ENCODE data around the gene RANBP3L.
A peak's percentile ranks its signal among the peaks of the same experiment; 100 is the strongest.
"Not testable (repeated sequence)": the region's sequence is repeated elsewhere in the genome, so short reads cannot be mapped to it uniquely, and the experiment has no call there.

RANBP3L gene, protein sequence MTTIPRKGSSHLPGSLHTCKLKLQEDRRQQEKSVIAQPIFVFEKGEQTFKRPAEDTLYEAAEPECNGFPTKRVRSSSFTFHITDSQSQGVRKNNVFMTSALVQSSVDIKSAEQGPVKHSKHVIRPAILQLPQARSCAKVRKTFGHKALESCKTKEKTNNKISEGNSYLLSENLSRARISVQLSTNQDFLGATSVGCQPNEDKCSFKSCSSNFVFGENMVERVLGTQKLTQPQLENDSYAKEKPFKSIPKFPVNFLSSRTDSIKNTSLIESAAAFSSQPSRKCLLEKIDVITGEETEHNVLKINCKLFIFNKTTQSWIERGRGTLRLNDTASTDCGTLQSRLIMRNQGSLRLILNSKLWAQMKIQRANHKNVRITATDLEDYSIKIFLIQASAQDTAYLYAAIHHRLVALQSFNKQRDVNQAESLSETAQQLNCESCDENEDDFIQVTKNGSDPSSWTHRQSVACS

DNA sequence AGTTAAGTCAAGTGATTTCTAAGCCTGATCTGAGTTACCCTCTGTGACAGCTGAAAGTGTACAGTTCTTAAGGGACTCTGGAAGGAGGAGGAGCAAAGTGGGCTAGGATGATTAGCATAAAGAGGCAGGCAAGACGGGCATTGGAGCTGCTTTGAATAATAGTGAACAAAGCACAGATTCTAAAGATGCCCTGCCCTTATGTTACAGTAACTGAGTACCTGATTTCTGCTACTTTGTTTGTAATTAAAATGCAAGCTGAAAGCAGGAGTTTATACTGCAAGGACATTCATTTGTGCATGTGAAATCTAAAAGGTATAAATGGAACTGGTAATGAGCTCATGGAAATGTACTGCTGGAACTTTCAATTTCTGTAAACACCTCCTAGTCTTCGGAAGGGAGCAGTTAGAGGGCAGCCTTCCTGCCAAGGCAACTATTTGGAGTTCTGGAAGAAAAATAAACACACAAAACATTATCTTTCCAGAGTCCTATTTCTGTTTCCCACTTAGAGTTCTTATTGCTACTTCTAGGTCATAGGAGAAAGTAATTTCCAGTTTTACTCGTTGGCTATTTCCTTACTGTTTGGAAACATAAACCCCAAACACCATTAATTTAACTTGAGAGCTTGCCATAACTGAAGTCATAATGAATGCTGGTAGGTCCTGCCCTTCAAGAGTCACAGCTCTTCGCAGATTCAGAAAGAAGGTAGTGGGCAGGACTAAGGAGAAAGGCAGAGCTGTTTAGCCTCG lies at the start of gene RANBP3L:
Gene RANBP3L, minus strand, starts transcription at position 45 of the 746 bp plus-strand sequence. CDS start 486 bp downstream, outside the sequence.
- no peak for DNase-seq

DNA sequence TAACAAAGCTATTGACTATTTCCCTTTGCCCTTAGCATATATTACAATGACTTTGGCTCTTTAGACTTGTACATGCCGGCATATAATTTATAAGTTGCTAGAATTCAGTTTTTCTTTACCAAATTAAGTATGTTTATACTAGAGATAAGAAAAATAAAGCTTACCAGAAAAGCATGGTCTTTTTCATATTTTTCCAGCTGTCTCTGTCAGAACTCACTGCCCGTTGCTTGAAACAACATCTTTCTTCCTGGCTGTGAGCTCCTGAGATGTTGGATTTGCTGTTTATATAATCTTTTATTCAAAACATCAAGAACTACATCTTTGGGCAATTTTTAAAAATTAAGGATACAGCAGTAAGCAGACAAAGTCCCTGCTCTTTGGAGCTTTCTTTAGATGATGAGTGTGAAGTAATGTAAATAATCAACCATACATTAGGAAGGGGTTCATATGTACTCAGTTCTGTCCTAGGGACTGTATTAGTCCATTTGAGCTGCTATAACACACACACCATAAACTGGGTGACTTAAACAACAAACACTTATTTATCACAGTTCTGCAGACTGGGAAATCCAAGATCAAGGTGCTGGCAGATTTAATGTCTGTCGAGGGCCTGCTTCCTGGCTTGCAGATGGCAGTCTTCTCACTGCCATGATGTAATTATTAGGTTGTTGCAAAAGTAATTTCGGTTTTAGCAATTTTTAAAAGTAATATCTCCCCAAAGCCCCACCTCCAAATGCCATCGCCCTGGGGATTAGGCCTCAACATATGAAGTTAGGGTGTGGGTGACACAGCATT lies 45.4 kb upstream of the RANBP3L start:
- DNase-seq: no peak

DNA sequence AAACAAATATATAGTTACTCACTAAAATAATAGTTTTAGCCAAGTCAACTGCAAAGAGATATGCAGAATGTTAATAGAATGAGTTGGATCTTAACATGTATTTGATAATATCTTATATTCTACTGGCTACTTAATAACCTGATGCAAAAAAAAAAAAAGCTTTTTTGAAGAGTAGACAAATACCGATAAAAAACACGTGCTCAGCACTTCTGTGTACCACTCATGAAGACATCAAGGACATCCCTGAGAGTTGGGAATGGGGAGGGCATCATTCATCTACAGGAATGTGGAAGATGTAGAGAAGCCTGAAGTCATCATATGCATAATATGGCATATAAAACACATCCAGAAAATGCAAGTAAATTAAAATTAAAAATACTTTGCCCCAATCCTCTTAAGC lies 43.2 kb upstream of the RANBP3L start:
- no peak for DNase-seq

DNA sequence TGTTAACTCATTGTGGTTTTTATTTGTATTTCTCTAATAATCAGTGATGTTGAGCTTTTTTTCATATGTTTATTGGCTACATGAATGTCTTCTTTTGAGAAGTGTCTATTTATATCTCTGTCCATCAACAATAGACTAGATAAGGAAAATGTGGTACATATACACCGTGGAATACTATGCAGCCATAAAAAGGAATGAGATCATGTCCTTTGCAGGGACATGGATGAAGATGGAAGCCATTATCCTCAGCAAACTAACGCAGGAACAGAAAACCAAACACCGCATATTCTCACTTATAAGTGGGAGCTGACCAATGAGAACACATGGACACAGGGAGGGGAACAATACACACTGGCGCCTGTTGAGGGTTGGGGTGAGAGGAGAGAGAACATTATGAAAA lies 40.0 kb upstream of the RANBP3L start:
- DNase-seq: not testable (repeated sequence)

DNA sequence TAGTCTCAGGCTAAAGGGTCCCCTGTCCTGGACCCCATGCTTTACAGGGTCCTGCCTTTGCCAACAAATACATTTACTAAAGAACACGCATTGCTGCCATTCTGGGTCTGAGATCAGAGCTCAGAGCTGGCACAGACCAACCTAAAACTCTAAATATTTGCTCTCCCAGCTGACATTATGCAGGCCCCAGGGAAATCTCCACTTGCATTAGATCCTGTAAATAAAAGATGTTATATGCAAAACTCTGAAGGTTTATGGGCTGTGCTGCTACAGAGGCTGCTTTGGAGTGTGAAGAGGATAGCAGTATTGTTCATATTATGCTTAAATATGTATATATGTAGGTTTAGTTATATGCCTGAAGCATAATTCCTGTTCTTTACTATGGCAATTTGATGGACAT lies 35.9 kb upstream of the RANBP3L start:
- DNase-seq: no peak

DNA sequence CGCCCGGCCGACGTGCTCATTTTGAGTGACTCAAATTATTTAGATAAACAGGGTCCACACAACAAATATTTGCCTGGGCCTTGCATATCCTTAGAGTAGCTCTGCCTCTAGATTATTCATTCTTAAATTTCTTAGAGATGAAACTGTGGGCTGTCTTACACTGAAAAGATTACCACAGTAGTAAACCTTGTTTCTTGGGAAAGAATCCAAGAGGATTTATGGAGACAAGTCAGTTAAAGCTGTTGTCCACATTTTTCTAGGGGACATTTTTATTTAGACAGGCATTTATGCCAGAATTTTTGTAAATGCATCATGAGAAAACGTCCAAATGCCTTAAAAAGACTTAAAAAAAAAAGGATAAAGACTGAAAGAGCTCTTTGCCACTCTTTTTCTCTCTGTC lies 32.6 kb upstream of the RANBP3L start:
- no peak for DNase-seq

DNA sequence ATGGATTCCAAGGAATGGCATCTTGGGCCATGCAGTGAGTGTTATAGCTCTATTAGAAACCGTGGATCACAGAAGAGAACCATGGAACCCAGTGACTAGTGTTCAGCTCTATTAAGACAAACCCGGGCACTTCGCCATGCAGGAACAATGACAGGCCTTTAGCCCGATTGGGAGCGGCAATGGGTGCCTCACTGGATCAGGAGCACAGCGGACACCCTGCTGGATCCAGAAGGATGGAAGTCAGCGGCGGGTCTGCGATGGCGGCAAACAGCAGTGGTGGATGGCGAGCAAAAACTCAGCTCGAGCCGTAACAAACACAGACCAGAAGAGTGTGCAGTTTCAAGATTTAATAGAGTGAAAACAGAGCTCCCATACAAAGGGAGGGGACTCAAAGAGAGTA lies 31.0 kb upstream of the RANBP3L start:
- DNase-seq: not testable (repeated sequence)

DNA sequence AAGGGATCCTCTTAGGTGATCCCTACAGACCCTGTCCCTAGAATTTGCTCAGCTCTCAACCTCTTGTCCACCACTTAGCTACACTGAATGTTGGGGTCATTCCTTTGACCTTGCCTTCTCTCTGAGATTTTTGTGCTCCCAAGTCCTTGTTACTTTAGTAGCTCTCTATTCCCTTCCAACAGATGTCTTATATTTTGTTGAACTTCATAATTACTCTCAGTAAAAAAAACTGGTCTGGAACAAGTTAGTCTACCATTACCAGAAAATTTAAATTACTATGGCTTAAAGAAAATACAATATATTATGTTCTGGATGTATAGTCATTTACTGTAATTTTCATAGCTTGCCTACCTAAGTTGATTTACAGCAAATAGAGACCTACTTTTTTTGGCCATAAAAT lies 23.5 kb upstream of the RANBP3L start:
- no peak for DNase-seq

DNA sequence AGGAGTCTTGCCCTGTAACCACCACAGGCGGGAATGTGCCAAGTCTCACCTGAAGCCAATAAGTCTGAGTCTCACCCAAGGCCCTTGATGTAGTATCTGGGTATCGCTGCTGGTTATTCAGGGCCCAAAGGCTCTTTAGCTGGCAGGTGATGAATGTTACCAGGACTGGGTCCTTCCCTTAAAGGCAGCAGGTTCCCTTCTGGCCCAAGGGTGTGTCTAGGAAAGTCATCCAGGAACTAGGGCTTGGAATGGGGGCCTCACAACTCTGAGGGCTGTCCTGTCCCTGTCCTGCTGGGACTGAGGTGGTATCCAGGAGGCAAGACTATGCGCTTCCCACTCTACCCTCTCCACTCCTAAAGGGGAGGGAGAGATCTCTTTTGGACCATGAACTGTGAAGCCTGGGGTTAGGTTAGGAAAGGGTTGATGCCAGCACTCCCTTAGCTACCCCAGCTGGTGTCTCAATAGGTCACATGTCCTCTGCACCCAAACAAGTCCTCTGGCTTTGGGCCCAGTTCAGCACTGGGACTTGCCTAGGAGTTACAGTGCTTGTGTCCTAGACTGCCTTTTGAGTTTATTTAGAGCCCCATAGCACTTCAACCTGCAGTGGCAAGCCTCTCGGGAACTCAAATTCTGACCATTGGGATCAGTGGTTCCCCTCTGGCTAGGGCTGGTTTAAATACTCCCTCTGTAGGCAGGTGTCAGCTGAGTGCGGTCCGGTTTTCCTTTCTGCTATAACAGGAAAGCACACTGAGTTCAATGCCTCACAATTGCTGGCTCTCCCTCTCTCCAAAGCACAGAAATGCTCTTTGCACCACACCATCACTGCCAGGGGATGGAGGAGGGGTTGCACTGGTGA lies 22.5 kb upstream of the RANBP3L start:
- DNase-seq: no peak

DNA sequence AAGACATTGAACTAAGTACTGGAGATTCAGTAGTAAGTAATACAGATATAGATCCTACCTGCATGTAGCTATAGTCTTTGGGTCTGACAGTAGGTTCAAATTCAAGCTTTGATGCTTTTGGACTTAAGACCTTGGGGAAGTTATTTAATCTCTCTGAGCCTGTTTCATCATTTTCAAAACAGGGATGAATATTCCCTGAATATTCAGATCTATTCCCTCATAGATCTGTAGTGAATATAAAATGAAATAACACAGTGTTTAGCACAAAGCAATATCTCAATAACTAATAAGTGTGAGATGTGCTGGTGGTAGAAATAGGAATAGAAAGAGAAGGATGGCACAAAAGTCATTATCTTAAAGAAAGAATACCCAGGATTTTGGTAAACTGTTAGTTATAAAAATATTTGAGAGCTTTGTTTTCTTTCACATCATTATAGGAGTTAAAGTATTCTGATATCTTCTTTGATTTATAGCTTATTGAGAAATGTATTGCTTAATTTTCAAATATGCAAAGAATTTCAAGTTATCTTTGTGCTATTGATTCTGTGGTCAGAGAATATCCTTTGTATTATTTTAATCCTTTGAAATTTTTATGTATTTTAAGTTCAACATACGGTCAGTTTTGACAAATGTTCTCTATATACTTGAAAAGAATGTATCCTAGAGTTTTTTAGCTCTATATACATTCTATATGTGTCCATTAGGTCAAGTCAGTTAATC lies 11.4 kb upstream of the RANBP3L start:
- DNase-seq: peak; percentile 8

DNA sequence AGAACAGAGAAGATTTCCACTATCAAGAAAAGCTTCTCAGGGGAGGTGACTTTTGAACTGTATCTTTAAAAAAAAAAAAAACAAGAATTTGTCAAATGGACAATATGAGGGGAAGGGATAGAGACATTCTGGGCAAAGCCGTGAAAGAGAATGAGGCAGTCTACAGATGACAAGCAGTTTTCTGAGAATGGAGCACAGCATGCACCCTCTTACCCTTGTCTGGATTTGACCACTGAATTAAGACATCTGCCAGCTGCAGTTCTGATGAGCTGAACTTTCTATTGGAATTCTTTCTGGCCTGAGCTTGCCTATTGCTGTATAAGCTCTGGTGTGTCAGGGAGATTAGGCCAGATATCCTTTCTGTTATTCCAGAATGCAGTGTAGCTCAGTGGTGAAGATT lies 10.3 kb upstream of the RANBP3L start:
- no peak for DNase-seq

DNA sequence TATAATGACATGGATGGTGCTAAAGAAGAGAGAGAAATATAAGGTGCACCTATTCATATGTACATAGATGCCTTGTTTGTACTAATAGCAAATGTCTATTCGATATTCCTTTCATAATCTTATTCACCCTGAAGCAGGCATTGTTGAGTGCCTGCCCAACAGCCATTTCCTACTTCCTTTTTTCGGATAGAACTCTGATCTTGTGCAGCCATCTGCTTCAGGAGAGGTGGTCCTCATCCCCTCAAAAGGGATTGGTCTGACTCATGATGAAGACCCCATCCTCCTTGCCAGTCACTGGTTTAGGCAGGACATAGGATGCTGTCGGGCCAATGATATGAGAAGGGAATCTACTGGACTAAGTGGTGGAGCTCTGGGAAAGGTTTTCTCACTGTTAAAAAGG lies 8.4 kb upstream of the RANBP3L start:
- no peak for DNase-seq

DNA sequence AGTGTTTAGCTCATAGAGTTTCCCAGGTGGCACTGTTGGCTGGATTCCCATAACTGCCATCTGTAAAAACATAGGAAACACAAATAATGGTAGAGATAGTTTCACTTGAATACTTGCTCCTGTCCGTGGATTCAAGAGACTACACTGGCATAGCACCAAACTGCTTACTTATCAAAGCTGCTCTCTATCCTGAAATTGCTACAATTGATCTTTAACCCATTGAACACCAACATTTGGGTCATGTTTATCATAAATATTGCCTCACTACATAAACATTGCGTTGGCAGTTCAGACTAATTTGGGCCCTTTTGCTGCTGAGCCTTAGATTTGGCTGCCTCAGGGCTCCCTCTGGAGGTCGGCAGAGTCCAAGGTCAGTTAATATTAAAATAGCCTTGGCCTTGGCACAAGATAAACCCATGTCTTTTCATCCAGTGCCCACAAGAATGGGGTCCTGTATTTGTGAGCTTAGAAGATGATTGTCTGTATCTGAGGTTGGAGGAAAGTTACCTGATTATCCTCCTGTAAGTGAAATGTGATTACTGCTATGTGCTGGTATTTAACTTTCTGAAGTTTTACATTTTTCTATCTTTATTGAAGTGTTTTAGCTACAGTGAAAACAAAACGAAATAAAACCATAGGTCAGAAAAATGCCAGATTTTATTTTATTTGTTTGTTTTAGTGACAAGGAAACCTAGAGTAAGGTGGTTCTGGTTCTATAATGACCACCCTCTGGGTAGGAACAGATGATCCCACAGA lies 4.0 kb upstream of the RANBP3L start:
- peak; percentile 77 for DNase-seq

DNA sequence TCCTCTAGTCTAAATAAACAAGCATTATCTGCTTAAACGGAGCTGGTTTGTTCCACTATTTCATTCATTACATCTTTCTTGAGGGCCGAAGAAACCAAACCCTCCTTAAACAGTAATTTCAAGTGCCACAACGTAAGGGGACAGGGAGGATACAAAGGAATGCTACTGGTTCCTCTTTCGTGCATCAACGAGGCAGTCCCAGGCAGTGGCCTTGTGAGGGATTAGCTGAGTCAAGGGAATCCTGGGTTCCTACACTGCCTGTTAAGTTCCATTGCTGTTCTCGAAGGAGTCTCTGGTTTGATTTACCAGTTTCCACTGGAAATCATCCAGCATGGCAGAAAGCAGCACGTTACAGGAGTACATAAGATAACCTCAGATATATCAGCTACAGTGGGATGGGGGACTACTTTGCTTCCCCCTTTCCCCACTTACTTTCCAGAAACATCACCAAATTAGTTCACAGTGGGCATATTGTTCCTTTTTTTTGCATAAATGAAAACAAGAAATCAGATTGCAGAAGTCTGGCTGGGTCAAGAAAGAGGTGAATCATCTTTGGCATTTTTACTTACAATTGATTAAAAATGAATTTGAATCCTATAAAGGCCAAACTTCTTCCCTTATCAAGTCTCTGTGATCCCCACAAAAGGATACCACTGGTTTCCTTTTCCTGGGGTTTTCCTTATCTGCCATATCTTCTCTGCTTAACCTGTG lies 2.5 kb upstream of the RANBP3L start:
- DNase-seq: no peak

DNA sequence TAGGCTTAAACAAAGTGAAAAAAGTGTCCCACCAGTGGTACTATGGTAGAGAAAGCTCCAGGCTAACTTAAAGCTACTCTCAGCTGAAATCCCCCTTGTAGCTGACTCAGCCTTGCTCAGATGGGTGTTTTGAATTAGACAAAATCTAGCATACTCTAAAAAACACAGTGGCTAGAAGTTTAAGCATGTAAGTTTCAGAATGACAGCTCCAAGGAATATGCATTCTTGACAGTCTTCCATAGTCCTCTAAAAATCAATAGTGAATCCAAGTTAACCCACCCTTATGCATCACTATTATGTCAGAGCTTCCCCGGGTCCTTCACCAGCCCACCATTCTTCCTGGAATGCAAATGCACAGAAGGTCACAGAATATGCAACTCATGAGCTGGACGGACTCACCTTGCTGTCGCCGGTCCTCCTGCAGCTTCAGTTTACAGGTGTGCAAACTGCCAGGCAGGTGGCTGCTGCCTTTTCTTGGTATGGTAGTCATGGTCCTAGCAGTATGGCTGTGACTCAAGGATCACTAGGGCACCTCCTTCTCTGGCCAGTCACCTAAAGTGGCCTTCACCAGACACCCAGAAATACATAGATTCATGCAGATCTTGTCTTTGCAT lies 668 bp downstream of the RANBP3L start:
- no peak for DNase-seq

DNA sequence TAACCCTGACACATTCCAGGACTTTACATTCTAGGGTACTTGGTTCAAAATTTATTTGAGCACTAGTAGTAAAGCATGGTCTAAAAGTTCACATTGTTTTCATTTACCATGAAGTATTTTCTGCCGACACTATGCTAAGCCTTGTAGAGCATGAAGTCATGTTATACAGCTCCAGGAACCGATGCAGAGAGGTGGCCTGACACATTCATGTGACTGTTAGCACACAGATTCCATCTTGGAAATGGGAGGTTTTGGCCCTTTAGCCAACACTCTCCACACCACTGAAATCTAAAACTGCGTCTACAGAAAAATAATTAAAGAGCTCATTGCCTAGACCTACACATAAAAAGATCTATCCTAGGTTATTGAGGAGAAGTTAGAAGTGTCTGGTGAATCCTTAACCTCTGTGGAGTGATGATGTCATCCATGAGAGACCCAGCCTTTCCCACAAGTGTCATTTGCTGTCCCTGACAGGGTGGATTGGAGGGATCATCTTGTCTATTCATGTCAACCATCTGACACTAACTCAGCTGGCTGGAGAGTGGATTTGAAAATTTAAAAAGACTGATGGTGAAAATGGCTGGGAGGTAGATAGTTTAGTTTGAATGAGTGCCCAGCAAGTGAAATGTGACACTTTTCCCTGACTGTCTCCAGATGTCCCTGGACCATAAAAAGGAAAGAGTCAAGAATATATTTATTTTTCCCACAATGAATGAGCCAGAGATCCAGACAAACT lies 1.3 kb downstream of the RANBP3L start:
- DNase-seq: no peak

DNA sequence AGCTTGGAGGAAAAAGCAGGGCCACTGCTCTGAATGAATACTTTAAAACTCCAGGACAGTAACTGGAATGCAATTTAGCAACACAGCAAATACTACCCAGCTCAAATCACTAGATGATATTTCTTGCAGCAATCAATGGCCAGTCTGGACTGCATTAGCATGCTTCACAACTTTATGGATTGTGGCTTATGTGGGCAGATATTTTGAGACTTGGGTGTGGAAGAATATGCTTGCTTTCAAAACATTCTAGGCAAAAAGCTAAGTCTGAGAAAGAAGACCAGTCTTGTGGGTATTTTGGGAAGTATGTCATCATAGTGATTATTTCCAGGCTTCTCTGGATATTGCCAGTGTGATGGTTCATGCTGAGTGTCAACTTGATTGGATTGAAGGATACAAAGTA lies 3.1 kb downstream of the RANBP3L start:
- no peak for DNase-seq

DNA sequence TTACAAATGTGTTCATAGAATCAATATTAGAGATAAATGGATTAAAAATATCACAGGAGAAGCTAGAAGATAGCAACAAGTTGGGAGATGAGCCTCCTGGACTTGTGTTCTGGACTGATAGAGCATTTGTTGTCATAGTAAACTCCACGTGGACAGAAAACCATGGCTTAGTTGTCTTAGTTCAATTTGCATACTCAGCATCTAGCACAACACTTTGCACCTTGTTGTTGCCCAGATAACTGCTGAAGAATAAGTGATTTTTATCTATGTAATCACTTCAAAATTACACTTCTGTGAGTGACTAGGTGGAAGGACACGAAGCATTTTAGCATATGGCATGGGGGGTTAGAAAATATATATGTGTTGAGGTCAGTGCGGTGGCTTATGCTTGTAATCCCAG lies 4.0 kb downstream of the RANBP3L start:
- no peak for DNase-seq

Data from NCI-H2171 treated with DMSO at 0.1 percent for 48 hours (cell line).